ENCODE results near the gene HAPLN1. TPM values are rescaled to one million over a fixed set of nuclear protein-coding genes. Genes with fewer than 3 reads are reported as not detected.

The HAPLN1 gene
- total and polyA plus RNA-seq, 2 of the 8 experiments (the other 6 are each of a cell fraction or from before 2014, with no cell fraction given), result 0.56 to 2.1 TPM

DNA sequence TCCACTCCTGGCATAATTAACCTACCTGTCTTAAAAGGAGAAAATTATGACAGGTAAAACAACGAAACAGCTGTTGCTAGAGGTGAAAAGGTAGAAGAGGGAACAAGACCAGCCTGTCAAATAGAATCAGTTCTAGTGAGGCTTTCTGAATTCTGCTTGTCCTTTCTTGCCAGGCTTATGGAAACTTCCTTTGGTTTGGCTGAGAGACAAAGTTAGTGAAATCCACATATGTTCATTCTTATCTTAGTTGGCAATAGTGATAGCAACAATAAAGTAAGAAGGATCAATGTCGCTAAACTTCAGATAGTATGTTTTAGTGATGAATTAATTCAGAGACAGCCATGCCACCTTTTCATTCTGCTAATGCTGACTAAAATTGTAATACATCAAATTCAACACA lies 34.4 kb downstream of the HAPLN1 start:
- peaks cover 0 to 2% (median 1%) of the 10 kb centered on the region in 4 experiments; a peak in 3 of 7 replicates for H3K4me1 ChIP-seq (replicated peaks in 1 of 4; ENCODE audit: control insufficient read depth in 3 of 4, insufficient read depth in 4 of 4, low read length in 3 of 4)
- H3K79me1 ChIP-seq (ENCODE audit: low read depth, low read length), result no peaks in the 10 kb centered on the region
- H2BK12ac ChIP-seq (ENCODE audit: low read depth, low read length), result no peak overlapping the region
- no peak overlapping the region for H3K27ac ChIP-seq (ENCODE audit: low read depth, low read length)
- H3K27me3 ChIP-seq (replicated peaks in 1 of 4; ENCODE audit: control insufficient read depth in 3 of 4, extremely low read depth in 1 of 4, insufficient read depth in 3 of 4, low read length in 3 of 4), result no peaks in the 10 kb centered on the region
- DNase-seq (ENCODE audit: low read depth in 1 of 2, low spot score in 2 of 2) (no peak), FAIRE-seq (no peak)
- no peak for TF ChIP-seq BACH1 (IDR thresholded peaks at IDR 0.05; ENCODE audit: low read length)
- TF ChIP-seq, protein P1, sequence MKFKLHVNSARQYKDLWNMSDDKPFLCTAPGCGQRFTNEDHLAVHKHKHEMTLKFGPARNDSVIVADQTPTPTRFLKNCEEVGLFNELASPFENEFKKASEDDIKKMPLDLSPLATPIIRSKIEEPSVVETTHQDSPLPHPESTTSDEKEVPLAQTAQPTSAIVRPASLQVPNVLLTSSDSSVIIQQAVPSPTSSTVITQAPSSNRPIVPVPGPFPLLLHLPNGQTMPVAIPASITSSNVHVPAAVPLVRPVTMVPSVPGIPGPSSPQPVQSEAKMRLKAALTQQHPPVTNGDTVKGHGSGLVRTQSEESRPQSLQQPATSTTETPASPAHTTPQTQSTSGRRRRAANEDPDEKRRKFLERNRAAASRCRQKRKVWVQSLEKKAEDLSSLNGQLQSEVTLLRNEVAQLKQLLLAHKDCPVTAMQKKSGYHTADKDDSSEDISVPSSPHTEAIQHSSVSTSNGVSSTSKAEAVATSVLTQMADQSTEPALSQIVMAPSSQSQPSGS (IDR thresholded peaks at IDR 0.05; ENCODE audit: low read length), result no peak
- no peak for TF ChIP-seq BCL11A (IDR thresholded peaks at IDR 0.05; ENCODE audit: low read depth in 2 of 2, low read length in 2 of 2)
- H4K5ac ChIP-seq (ENCODE audit: insufficient read length, low read depth, low read length), result no peak overlapping the region
- ChIA-PET CTCF (ENCODE audit: partially characterized antibody) (no interaction called here), POLR2A (ENCODE audit: partially characterized antibody) (no interaction called here)
- no peak overlapping the region for H3K9ac ChIP-seq (replicated peaks in 1 of 4; ENCODE audit: extremely low read depth in 1 of 4, low read depth in 3 of 4, low read length in 3 of 4)
- WGBS, 2 experiments (ENCODE audit: extremely low coverage in 1 of 2, insufficient coverage in 1 of 2, insufficient read length in 1 of 2, insufficient replicate concordance in 2 of 2, low coverage in 1 of 2, low lambda C conversion rate in 2 of 2, missing lambda C conversion rate in 1 of 2), result 93% methylated on average over 2 of the region's 2 CpGs; no CpG with 5 or more reads in 1 of the 2 experiments
- no peak overlapping the region for H3K14ac ChIP-seq (ENCODE audit: insufficient read length)
- no peak overlapping the region for H2BK120ac ChIP-seq (replicated peaks; ENCODE audit: low read depth, low read length)
- no peak overlapping the region for H3K4me3 ChIP-seq (ENCODE audit: extremely low read depth in 1 of 4, insufficient read depth in 2 of 4, low read depth in 3 of 4, low read length in 4 of 4)
- H2BK5ac ChIP-seq (ENCODE audit: low read depth, low read length), result no peak overlapping the region
- H2AFZ ChIP-seq (ENCODE audit: low read length), result no peak overlapping the region
- no peaks in the 10 kb centered on the region for H3K9me3 ChIP-seq (ENCODE audit: insufficient read depth in 2 of 2, low read depth in 1 of 2, low read length in 1 of 2)
- no peak overlapping the region for H3K18ac ChIP-seq (ENCODE audit: extremely low read depth, low read length)
- H3K36me3 ChIP-seq (ENCODE audit: control insufficient read depth in 2 of 4, insufficient read depth in 4 of 4, low read length in 3 of 4), result no peaks in the 10 kb centered on the region
- no peak overlapping the region for H2BK20ac ChIP-seq (ENCODE audit: low read length)
- no peak overlapping the region for H3K4me2 ChIP-seq (ENCODE audit: insufficient read depth in 1 of 2, low read depth in 2 of 2, low read length in 2 of 2)
- H3K4ac ChIP-seq (replicated peaks; ENCODE audit: insufficient read length, low read depth, low read length), result no peak overlapping the region
- H2AK5ac ChIP-seq (ENCODE audit: low read depth, low read length), result no peak overlapping the region
- H3K56ac ChIP-seq (replicated peaks; ENCODE audit: insufficient read length, low read depth, low read length), result no peak overlapping the region
- no peaks in the 10 kb centered on the region for H3K79me2 ChIP-seq (ENCODE audit: control insufficient read depth in 1 of 2, insufficient read depth in 2 of 2, low read length in 2 of 2)
- no peak overlapping the region for H2BK15ac ChIP-seq (ENCODE audit: low read length)
- H4K8ac ChIP-seq (ENCODE audit: extremely low read depth, insufficient read depth, low read length), result no peak overlapping the region
- no peaks in the 10 kb centered on the region for H4K20me1 ChIP-seq (replicated peaks in 1 of 2; ENCODE audit: control insufficient read depth in 1 of 2, insufficient read depth in 2 of 2, low read length in 2 of 2)
- H4K91ac ChIP-seq (replicated peaks; ENCODE audit: insufficient read length, low read length), result no peak overlapping the region
- no peaks in the 10 kb centered on the region for H3K23me2 ChIP-seq (ENCODE audit: low read depth, low read length)
- H3K23ac ChIP-seq (ENCODE audit: insufficient read length), result no peak overlapping the region
